ENCODE measurements around the gene MAPK14. TPM values are rescaled to one million over a fixed set of nuclear protein-coding genes. Genes with fewer than 3 reads are reported as not detected.

Gene MAPK14
- total and polyA plus RNA-seq, 10 of the 15 experiments (the other 5 are each of a cell fraction or from before 2014, with no cell fraction given) = 12.5 to 59.5 (median 43.0) TPM

DNA sequence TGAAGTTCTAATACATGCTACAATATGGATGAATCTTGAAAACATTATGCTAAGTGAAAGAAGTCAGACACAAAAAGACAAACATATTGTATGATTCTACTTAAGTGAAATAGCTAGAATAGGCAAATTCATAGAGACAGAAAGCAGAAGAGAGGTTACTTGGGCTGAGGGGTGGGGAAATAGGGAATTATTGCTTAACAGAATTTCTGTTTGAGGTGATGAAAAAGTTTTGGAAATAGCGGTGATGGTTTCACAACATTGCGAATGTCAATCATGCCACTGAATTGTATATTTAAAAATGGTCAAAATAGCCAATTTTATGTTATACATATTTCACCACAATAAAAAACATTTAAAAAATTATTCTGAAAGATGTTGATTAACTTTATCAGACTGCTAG lies 9.3 kb upstream of the MAPK14 start:
- no peaks in the 10 kb centered on the region for H3K9me3 ChIP-seq (replicated peaks; ENCODE audit: control insufficient read depth, insufficient read depth, low read length)
- in situ Hi-C loops (cut with MboI) = no loop called here
- BruUV-seq (replicated peaks) = no TSS peak
- ChIA-PET SMC1A (ENCODE audit: uncharacterized antibody, unreplicated experiment) (interaction anchor here (0.6 kb wide), 1 partner anchor 26 kb away, joined by 3 read pairs; no protein-coding TSS in a partner anchor), CTCF (interaction anchor here (1.4 kb wide), 1 partner anchor 76 kb away, joined by 3 read pairs; no protein-coding TSS in a partner anchor), POLR2A (no interaction called here), RAD21 (ENCODE audit: unreplicated experiment) (interaction anchor here (1.3 kb wide), 1 partner anchor 9 kb away, joined by 3 read pairs; the partner anchor contains the start of gene MAPK14)
- no peak overlapping the region for H2AFZ ChIP-seq (ENCODE audit: control insufficient read depth, low read depth, low read length)
- no peak overlapping the region for H3K9ac ChIP-seq (ENCODE audit: control insufficient read depth, insufficient read depth, low read length)
- no peak overlapping the region for H3K27ac ChIP-seq (ENCODE audit: control insufficient read depth, insufficient read depth)
- no peaks in the 10 kb centered on the region for H3K4me1 ChIP-seq (ENCODE audit: control insufficient read depth, insufficient read depth, low read length)
- 100% methylated on average over 2 of the region's 2 CpGs for WGBS (ENCODE audit: insufficient coverage, insufficient replicate concordance, low lambda C conversion rate, missing lambda C conversion rate)
- no peak for ATAC-seq
- TF ChIP-seq HDAC2 (IDR thresholded peaks at IDR 0.05) (no peak), SIX5 (IDR thresholded peaks at IDR 0.05; ENCODE audit: low read depth, low read length, severe bottlenecking) (no peak), NR2C1 (IDR thresholded peaks at IDR 0.05) (no peak), ZBED1 (IDR thresholded peaks at IDR 0.05; ENCODE audit: borderline replicate concordance) (no peak), NRF1 (conservative IDR thresholded peaks at IDR 0.05; ENCODE audit: low read depth, low read length) (no peak), HDGF (IDR thresholded peaks at IDR 0.05) (no peak), SREBF1 (IDR thresholded peaks at IDR 0.05; ENCODE audit: low read length) (no peak), BACH1 (IDR thresholded peaks at IDR 0.05; ENCODE audit: borderline replicate concordance) (no peak), IKZF1 (conservative IDR thresholded peaks at IDR 0.05) (no peak), MXI1 (IDR thresholded peaks at IDR 0.05; ENCODE audit: low read depth, low read length) (no peak), NR2C2 (IDR thresholded peaks at IDR 0.05; ENCODE audit: borderline replicate concordance, control insufficient read depth, insufficient read length, low read depth) (no peak), JUNB (IDR thresholded peaks at IDR 0.05) (no peak), NFXL1 (IDR thresholded peaks at IDR 0.05; ENCODE audit: borderline replicate concordance) (no peak), MTA2 (IDR thresholded peaks at IDR 0.05; ENCODE audit: low read depth) (no peak)
- TF ChIP-seq, protein P1, sequence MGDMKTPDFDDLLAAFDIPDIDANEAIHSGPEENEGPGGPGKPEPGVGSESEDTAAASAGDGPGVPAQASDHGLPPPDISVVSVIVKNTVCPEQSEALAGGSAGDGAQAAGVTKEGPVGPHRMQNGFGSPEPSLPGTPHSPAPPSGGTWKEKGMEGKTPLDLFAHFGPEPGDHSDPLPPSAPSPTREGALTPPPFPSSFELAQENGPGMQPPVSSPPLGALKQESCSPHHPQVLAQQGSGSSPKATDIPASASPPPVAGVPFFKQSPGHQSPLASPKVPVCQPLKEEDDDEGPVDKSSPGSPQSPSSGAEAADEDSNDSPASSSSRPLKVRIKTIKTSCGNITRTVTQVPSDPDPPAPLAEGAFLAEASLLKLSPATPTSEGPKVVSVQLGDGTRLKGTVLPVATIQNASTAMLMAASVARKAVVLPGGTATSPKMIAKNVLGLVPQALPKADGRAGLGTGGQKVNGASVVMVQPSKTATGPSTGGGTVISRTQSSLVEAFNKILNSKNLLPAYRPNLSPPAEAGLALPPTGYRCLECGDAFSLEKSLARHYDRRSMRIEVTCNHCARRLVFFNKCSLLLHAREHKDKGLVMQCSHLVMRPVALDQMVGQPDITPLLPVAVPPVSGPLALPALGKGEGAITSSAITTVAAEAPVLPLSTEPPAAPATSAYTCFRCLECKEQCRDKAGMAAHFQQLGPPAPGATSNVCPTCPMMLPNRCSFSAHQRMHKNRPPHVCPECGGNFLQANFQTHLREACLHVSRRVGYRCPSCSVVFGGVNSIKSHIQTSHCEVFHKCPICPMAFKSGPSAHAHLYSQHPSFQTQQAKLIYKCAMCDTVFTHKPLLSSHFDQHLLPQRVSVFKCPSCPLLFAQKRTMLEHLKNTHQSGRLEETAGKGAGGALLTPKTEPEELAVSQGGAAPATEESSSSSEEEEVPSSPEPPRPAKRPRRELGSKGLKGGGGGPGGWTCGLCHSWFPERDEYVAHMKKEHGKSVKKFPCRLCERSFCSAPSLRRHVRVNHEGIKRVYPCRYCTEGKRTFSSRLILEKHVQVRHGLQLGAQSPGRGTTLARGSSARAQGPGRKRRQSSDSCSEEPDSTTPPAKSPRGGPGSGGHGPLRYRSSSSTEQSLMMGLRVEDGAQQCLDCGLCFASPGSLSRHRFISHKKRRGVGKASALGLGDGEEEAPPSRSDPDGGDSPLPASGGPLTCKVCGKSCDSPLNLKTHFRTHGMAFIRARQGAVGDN (IDR thresholded peaks at IDR 0.05) = no peak
- TF ChIP-seq, protein P2, sequence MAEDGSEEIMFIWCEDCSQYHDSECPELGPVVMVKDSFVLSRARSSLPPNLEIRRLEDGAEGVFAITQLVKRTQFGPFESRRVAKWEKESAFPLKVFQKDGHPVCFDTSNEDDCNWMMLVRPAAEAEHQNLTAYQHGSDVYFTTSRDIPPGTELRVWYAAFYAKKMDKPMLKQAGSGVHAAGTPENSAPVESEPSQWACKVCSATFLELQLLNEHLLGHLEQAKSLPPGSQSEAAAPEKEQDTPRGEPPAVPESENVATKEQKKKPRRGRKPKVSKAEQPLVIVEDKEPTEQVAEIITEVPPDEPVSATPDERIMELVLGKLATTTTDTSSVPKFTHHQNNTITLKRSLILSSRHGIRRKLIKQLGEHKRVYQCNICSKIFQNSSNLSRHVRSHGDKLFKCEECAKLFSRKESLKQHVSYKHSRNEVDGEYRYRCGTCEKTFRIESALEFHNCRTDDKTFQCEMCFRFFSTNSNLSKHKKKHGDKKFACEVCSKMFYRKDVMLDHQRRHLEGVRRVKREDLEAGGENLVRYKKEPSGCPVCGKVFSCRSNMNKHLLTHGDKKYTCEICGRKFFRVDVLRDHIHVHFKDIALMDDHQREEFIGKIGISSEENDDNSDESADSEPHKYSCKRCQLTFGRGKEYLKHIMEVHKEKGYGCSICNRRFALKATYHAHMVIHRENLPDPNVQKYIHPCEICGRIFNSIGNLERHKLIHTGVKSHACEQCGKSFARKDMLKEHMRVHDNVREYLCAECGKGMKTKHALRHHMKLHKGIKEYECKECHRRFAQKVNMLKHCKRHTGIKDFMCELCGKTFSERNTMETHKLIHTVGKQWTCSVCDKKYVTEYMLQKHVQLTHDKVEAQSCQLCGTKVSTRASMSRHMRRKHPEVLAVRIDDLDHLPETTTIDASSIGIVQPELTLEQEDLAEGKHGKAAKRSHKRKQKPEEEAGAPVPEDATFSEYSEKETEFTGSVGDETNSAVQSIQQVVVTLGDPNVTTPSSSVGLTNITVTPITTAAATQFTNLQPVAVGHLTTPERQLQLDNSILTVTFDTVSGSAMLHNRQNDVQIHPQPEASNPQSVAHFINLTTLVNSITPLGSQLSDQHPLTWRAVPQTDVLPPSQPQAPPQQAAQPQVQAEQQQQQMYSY (CRISPR knock-in tag; IDR thresholded peaks at IDR 0.05) = no peak
- FAIRE-seq = no peak
- DNase-seq (ENCODE audit: low read depth, low spot score) = no peak
- H3K4me2 ChIP-seq (ENCODE audit: control insufficient read depth, insufficient read depth) = no peak overlapping the region
- no peaks in the 10 kb centered on the region for H3K27me3 ChIP-seq (replicated peaks in 1 of 2; ENCODE audit: control insufficient read depth in 2 of 2, insufficient read depth in 2 of 2, low read length in 1 of 2)
- no peaks in the 10 kb centered on the region for H3K79me2 ChIP-seq (ENCODE audit: control insufficient read depth, insufficient read depth, low read length)
- no peaks in the 10 kb centered on the region for H4K20me1 ChIP-seq (ENCODE audit: control insufficient read depth, insufficient read depth)
- no peaks in the 10 kb centered on the region for H3K36me3 ChIP-seq (ENCODE audit: control insufficient read depth in 2 of 2, insufficient read depth in 2 of 2, low read length in 1 of 2)
- intact Hi-C loops (cut with micrococcal nuclease; ENCODE audit: unreplicated experiment) = no loop called here
- H3K4me3 ChIP-seq = no peak overlapping the region
